Motor neuron (in vitro differentiated cells): Measurements from ENCODE around the gene KPNB1. TPM values are rescaled to one million over a fixed set of nuclear protein-coding genes. Genes with fewer than 3 reads are reported as not detected.

Source experiments
- ATAC-seq, 8 experiments: fragments of 200-7000 bp; cut with Tn5 transposase; replicated peaks in 6 of 8; 2 replicates each; pipeline ENCODE4 v1.8.0; 2021; ENCODE audit warnings: mild to moderate bottlenecking in 8 of 8, moderate library complexity in 8 of 8
- H3K27ac ChIP-seq, 2 donors: fragments of 250-450 bp; sonication (Bioruptor Pico); 2 replicates each; pipeline ENCODE4 v1.9.0; 2021; ENCODE audit warnings: antibody characterized with exemption in 2 of 2, mild to moderate bottlenecking in 2 of 2, moderate library complexity in 1 of 2
- H3K4me1 ChIP-seq, 2 donors: fragments of 250-450 bp; sonication (Bioruptor Pico); replicated peaks in 1 of 2; 2 replicates each; pipeline ENCODE4 v1.6.1; 2021; ENCODE audit warnings: antibody characterized with exemption in 2 of 2, mild to moderate bottlenecking in 2 of 2, moderate library complexity in 1 of 2
- H3K4me3 ChIP-seq, 5 donors: fragments of 250-450 bp; sonication (Bioruptor Pico); 2 replicates each; pipeline ENCODE4 v1.9.0; 2021; ENCODE audit warnings: antibody characterized with exemption in 5 of 5, mild to moderate bottlenecking in 5 of 5, moderate library complexity in 4 of 5
- WGBS, 10 experiments: fragments of 450-650 bp; shearing (Covaris generic); methylation state at CpG; one replicate each; pipeline ENCODE4 v1.0.0; 2022; 5-methylcytosine and 5-hydroxymethylcytosine counted together
- in situ Hi-C, 9 experiments: fragments of 400-800 bp; cut with MboI; loops; one replicate each; pipeline ENCODE4 v1.15.0; 2021; ENCODE audit warnings: low sequenced_read_pairs in 9 of 9, low pct_unique_long_range_greater_than_20kb in 2 of 9; ENCODE audit not compliant: unreplicated experiment in 9 of 9
- total RNA-seq, 8 experiments: library from RNA; unstranded; fragments of 300-600 nt; gene quantifications; 2 replicates each; pipeline versions ENCODE4 v1.2.3 to v1.2.4, GENCODE V29; 2022

KPNB1 gene
- 100 to 1,000 TPM in 7 of 8 experiments, 10 to 100 TPM in 1; 90.3 to 268 (median 127) TPM for total RNA-seq

DNA sequence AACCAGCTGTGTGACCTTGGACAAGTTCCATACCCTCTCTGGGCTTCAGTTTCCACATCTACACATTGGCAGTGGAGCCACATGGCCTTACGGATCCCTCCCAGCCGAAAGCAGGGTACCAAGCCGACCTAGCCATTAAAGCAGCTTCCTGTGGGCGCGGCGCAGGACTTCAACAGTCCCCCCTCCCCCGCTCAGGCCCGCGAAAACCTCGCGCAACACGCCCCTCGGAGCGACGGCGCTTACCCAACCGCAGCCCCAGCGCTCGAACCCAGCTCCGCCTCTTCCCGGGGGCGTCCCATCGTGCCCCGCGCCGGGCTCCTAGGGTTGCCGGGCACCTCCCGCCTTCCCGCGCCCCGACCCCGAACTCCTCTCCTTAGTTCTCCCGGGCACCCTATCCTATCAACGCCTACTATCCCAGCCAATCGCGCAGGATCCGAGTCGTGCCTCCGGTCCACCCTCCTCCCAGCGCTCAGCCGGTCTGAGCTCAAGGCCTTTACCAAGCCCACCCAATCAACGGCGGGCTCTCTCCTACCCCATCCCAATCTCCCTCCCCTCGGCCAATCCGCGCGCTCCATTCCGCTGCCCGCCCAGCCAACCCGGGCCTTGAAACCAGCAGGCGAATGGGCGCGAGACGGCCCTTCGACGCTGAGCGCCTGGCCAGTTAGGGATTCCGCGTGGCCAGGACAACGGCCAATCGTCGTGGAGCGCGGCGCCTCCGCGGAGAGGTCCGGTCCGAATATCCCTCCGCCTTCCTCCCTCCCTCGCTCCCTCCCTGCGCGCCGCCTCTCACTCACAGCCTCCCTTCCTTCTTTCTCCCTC, at the start of gene KPNB1:
Gene KPNB1 (plus strand): TSS at position 767 of the 819 bp plus-strand sequence. CDS start 326 bp downstream, outside the sequence.
- WGBS, 10 experiments: 0% methylated on average over 1 to 18 of the region's 74 CpGs; no CpG with 5 or more reads in 3 of the 10 experiments
- in situ Hi-C loops: no loop called here
- peak within 1 kb of the TSS; percentile 82 to 95 (median 90) for H3K4me3 ChIP-seq
- peak; percentile 82 to 91 (median 88) for ATAC-seq
- H3K4me1 ChIP-seq: peaks cover 8 to 10% of the 10 kb centered on the region in 2 donors
- peak within 1 kb of the TSS; percentile 85 to 96 for H3K27ac ChIP-seq

DNA sequence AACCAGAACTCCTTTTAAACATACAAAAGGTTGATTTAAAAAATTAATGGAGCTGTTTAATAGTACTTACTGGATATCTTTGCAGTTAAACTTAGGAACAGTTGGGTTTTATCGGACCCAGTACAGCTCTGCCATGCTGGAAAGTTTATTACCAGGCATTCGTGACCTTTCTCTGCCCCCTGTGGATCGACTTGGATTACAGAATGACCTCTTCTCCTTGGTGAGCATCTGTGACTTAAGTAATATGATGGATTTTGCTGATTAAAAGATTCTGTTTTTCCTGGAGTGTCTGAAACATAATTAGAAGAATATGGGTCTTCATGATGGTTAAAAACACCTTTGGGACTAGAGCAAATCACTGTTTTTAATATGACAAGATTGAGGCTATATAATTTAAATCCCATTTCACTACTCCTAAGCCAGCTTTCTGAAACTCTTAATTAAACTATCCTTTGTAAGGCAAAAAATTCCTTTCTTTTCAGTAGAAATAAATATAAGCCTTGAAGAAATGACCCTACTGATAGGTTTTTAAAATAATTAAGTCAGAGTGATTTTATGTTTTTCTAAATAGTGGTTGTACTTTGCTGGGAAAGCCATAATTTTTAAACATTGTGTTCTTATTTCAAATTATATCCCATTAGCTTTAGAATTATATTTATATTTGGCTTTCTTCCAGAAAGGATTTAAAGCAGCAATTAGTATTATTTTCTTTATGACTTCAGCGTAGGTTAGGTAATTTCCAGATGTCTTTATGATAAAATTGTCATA, 45.7 kb upstream of the KPNB1 start:
- Histone ChIP-seq H3K27ac (no peak overlapping the region), H3K4me3 (no peak overlapping the region), H3K4me1 (peaks cover 0 to 11% of the 10 kb centered on the region in 2 donors)
- ATAC-seq: no peak
- WGBS, 10 experiments: 34 to 88% (median 67%) methylated on average over 2 to 4 of the region's 4 CpGs
- in situ Hi-C loops: no loop called here

- peak in 3 of 8 experiments; percentile 16 to 92 (median 66) for ATAC-seq
- Histone ChIP-seq H3K4me3 (no peak overlapping the region), H3K27ac (no peak overlapping the region), H3K4me1 (peaks cover 0 to 11% of the 10 kb centered on the region in 2 donors)
- WGBS, 10 experiments: 29 to 100% (median 100%) methylated on average over 1 of the region's 1 CpG
- in situ Hi-C loops: no loop called here
Observed at GRCh38 chr17:47604598-47604927, 45.2 kb upstream of the KPNB1 start.

GRCh38 chr17:47605011-47605410, 44.7 kb upstream of the KPNB1 start:
- in situ Hi-C loops: no loop called here

GRCh38 chr17:47607481-47607880, 42.2 kb upstream of the KPNB1 start:
- ATAC-seq: no peak
- WGBS, 10 experiments: 88 to 100% (median 100%) methylated on average over 1 to 3 of the region's 3 CpGs; no CpG with 5 or more reads in 1 of the 10 experiments
- Histone ChIP-seq H3K4me3 (no peak overlapping the region), H3K4me1 (peaks cover 0 to 11% of the 10 kb centered on the region in 2 donors), H3K27ac (no peak overlapping the region)
- in situ Hi-C loops: no loop called here

More at GRCh38 chr17:47605011-47605410, 44.7 kb upstream of the KPNB1 start:
- 0 to 100% (median 80%) methylated on average over 1 of the region's 1 CpG; no CpG with 5 or more reads in 2 of the 10 experiments for WGBS, 10 experiments
- peaks cover 0 to 11% of the 10 kb centered on the region in 2 donors for H3K4me1 ChIP-seq
- no peak overlapping the region for H3K4me3 ChIP-seq
- no peak overlapping the region for H3K27ac ChIP-seq
- peak in 1 of 8 experiments; percentile 73 for ATAC-seq

GRCh38 chr17:47611372-47612350, 38.1 kb upstream of the KPNB1 start:
- peak in 2 of 8 experiments; percentile 22 to 62 for ATAC-seq
- no peak overlapping the region for H3K27ac ChIP-seq

DNA sequence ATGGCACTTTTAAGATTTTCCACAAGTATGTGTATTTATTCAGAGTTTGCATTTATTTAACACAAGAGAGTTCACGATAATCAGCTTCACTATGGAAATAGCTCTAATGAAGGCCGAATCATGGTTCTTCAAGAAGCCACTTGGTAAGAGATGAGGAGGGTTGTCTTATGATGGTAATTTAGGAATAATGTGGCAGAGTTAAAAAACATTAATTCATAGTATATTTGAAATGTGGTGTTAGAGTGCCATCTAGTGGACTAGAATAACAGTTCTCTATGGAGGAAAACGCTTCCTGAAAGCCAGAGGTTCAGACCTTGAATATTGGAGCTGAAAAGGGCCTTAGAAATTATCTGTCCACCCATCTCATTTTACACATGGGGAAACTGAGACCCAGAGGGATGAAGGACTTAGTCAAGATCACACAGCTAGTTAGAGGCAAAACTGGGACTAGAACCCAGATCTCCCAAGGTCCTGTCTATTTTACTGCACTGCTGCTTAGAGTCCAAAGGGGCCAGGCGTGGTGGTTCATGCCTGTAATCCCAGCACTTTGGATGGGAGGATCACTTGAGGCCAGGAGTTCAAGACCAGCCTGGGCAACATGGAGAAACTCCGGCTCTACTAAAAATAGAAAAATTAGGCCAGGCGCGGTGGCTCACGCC, 33.8 kb upstream of the KPNB1 start:
- Histone ChIP-seq H3K4me3 (no peak overlapping the region), H3K27ac (no peak overlapping the region), H3K4me1 (no peaks in the 10 kb centered on the region)
- peak in 5 of 8 experiments; percentile 27 to 78 (median 60) for ATAC-seq
- in situ Hi-C loops: no loop called here
- 29 to 90% (median 58%) methylated on average over 2 to 6 of the region's 8 CpGs; no CpG with 5 or more reads in 1 of the 10 experiments for WGBS, 10 experiments

More at GRCh38 chr17:47611372-47612350, 38.1 kb upstream of the KPNB1 start:
- 10 to 100% (median 93%) methylated on average over 1 to 4 of the region's 5 CpGs for WGBS, 10 experiments
- Histone ChIP-seq H3K4me1 (no peaks in the 10 kb centered on the region), H3K4me3 (no peak overlapping the region)
- in situ Hi-C loops: no loop called here

DNA sequence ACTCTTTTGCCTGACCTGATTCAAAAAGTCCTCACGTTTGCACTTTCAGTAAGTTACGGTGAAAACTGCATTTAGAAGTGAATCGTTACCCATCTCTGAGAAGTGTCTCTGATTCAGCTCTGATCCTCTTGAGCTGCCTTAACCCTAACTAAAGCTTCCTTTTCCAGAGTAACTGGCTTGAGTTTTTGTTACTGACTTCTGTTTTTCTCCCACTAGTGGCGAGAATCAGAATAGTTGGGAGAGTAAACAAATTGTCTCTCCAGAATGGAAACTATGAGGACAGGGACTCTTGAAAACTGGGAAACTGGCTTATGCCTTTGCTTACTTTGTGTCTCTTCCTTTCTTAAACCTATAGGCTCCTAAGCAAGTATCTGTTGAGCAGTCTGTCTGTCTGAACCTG, 31.3 kb upstream of the KPNB1 start:
- ATAC-seq: no peak
- 61 to 96% (median 91%) methylated on average over 2 to 4 of the region's 4 CpGs; no CpG with 5 or more reads in 2 of the 10 experiments for WGBS, 10 experiments
- in situ Hi-C loops: no loop called here

DNA sequence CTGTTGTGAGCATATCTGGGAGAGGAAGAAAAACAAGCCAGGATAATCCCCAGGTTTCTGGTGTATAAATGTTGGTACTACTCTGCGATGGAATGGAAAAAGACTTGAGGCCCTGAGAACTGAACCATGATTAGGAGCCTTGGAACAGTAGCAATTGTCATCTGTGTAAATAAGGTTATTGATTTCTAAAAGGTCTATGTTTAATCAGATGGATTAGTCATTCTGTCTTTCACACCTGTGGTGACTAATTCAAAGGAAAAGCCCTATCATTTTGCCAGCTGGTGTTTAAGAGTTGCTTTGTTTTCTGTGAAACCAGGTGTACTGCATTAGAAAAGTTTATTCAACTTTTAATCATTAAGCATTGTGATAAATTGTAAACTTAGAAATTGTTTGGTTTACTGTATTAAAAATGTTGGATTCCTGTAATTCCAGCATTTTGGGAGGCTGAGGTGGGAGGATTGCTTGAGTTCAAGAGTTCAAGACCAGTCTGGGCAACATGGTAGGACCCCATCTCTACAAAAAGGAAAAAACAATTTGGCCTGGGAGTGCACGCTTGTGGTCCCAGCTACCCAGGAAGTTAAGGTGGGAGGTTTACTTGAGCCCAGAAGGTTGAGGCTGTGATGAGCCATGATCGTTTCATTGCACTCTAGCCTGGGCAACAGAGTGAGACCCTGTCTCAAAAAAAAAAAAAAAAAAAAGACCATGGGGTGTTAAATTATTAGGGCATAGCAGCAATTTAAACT, 29.0 kb upstream of the KPNB1 start:
- Histone ChIP-seq H3K27ac (no peak overlapping the region), H3K4me3 (no peak overlapping the region), H3K4me1 (no peaks in the 10 kb centered on the region)
- no peak for ATAC-seq
- WGBS, 10 experiments: 81 to 100% (median 100%) methylated on average over 1 to 3 of the region's 3 CpGs; no CpG with 5 or more reads in 1 of the 10 experiments
- in situ Hi-C loops: no loop called here

More for the DNA sequence above, 31.3 kb upstream of the KPNB1 start:
- no peaks in the 10 kb centered on the region for H3K4me1 ChIP-seq
- H3K4me3 ChIP-seq: no peak overlapping the region
- no peak overlapping the region for H3K27ac ChIP-seq

- in situ Hi-C loops: no loop called here
- no peaks in the 10 kb centered on the region for H3K4me1 ChIP-seq
- no peak overlapping the region for H3K4me3 ChIP-seq
- no peak overlapping the region for H3K27ac ChIP-seq
- peak; percentile 19 to 94 (median 71) for ATAC-seq
- 3 to 100% (median 50%) methylated on average over 1 to 9 of the region's 9 CpGs; no CpG with 5 or more reads in 1 of the 10 experiments for WGBS, 10 experiments
Observed at GRCh38 chr17:47621293-47622179, 28.2 kb upstream of the KPNB1 start.

DNA sequence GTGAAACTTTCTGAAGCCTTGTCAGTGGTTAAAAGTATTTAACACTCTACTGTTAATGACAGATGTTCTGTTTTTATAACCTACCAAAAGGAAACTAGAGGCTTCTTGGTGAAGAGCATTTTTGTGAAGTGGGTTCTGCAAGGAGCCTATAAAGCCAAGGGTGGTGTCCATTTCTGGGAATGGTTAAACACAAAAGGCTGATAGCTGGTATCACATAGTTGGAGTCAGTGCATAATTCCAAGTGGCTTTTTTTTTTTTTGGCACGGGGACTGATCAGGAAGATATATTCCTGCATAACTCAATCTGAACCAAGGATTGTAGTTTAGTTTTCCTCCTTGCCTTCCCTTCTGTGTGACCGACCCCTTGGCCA, 27.6 kb upstream of the KPNB1 start:
- Histone ChIP-seq H3K4me3 (no peak overlapping the region), H3K27ac (no peak overlapping the region), H3K4me1 (no peaks in the 10 kb centered on the region)
- in situ Hi-C loops: no loop called here
- peak in 2 of 8 experiments; percentile 3 to 13 for ATAC-seq
- 43 to 100% (median 86%) methylated on average over 1 to 2 of the region's 2 CpGs; no CpG with 5 or more reads in 1 of the 10 experiments for WGBS, 10 experiments
